Head of caudate nucleus (tissue), 42 donors: ENCODE data around the gene NCAN.
A peak's percentile ranks its signal among the peaks of the same experiment; 100 is the strongest.

Source experiments
- DNase-seq, 42 donors: peaks; one replicate each; pipeline versions ENCODE4 v3.0.0 to v3.0.0-alpha.2; 2020 to 2021; ENCODE audit warnings: mixed read lengths in 7 of 42
- intact Hi-C: fragments of 100-400 bp; cut with DNase I; formaldehyde crosslinking; loops from one replicate; pipeline ENCODE4 v1.15.0; 2022

Gene NCAN

DNA sequence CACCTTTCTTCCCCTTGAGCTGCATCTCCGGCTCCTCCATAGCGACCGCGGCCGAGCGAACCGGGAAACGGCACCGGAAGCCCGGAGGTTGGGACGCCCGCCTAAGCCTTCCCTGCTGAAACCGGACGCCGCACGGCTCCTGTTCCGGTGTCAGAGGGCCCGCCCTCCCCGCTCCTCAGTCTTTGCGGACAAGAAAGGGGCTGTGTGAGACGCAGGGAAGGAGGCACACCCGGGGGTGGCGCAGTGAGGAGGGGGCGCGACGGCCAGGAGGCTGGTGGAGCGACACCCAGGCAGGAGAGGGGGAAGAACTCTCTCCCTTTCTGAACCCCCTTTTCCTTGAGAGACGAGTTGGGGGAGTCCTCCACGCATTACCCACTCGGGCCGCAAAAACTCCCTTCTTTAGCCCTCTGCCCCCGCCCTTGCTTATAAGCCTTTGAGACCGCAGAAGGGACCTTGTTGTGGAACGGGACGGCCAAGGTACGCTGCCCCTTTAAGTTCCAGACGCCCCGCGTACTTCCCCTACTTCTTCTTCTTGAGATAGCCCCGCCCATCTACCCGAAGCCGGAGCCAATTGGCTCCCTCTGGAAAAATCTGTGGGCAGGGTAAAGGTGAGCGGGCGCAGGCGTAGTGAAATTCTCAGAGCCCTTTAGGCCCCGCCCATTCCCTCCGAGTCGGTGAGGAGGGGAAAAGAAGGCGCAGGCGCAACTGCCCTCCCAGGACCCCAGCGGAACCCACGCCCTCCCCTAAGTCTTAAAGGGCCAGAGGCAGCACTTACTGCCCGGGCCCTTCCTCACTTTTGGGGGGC lies 19.5 kb upstream of the NCAN start, which contains the start of the genes BORCS8 and RFXANK:
TSS of gene BORCS8 (minus strand) at position 75 of the 805 bp plus-strand sequence. CDS start at position 40, 35 bp downstream.
TSS of gene RFXANK (plus strand) at position 181 of the 805 bp plus-strand sequence. CDS start 1,689 bp downstream, outside the sequence.
- intact Hi-C loops: no loop called here
- DNase-seq: peak; percentile 95 to 100 (median 98)

DNA sequence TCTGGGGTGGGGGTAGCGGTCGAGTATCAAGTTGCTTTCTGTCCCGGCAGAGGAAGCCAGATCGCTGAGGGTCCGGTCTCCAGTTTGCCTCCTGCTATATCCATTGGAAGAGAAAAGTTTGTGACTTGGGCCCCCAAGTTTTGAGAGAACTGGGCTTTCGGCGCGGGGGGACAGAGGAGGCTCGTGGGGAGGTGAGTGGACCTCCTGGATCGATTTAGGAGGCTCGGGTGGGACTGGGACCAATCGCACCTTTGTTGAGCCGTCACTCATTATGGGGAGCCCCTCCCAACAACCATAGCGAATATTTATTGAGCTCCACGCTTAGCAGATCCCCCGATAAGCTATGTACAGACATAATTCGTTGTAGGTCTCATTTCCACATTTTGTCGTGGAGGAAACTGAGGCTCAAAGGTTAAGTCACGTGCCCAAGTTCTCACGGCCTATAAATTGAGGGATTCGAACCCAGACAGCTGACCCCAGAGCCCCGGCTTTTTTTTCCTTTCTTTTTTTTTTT lies 18.8 kb upstream of the NCAN start:
- intact Hi-C loops: no loop called here
- DNase-seq: no peak

DNA sequence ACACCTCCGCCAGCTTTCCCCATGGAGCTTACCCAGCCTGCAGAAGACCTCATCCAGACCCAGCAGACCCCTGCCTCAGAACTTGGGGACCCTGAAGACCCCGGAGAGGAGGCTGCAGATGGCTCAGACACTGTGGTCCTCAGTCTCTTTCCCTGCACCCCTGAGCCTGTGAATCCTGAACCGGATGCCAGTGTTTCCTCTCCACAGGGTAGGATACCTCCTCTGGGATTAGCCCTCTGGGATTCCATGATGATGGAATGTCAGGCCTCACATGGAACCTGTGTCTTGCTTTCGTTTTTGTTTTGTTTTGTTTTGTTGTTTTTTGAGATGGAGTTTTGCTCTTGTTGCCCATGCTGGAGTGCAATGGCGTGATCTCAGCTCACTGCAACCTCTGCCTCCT lies 17.8 kb upstream of the NCAN start:
- DNase-seq: no peak
- intact Hi-C loops: no loop called here

DNA sequence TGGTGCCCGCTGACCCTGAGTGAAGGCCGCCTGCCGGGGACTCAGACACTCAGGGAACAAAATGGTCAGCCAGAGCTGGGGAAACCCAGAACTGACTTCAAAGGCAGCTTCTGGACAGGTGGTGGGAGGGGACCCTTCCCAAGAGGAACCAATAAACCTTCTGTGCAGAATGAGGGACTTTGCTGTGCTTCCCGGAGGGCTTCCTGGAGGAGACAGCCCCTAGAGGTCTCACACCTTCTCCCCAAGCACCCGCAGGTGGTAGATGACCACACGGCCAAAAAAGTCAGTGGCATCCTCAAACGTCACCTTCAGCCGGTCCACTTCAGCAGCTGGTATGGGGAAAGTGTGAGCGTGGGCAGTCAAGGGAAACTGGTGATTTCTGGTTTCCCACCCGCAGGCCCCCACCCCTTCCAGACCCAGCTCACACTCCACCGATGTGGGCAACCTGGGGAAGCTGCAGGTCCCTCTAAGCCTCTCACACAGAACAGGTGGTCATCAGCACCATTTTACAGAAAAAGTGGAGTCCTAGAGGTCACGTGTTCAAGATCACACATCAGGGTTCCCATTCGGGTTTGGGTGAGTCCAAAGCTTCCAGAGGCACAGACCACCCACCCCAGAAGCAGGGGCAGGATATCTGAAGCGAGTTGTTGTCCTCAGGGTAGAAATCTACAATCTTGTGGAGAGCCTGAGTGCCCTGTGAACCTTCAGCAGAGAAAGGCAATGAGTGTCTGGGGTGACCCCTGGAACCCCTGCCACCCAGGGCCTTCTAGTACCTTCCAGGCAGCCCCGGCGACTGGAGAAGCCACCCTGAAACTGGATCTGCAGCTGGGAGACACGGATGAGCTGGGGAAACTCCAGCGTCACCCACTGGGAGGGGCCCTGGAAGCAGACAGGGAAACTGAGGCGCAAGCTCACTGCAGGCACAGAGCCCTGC lies 9.8 kb upstream of the NCAN start:
- intact Hi-C loops: no loop called here
- DNase-seq: no peak

DNA sequence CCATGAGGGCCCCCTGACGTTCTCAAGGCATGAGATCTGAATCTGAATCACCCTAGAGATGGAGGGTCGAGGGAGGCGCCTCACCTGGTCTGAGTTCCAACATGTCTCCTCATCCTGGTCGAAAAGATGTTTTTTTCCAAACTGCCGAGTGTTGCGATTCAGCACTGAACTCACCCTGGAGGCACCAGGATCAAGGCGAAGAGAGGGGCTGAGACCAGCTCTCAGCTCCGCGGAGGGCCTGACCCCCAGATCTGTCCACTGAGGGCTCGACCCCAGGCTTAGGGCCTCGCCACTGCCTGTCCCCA lies 9.1 kb upstream of the NCAN start:
- intact Hi-C loops: no loop called here
- no peak for DNase-seq

DNA sequence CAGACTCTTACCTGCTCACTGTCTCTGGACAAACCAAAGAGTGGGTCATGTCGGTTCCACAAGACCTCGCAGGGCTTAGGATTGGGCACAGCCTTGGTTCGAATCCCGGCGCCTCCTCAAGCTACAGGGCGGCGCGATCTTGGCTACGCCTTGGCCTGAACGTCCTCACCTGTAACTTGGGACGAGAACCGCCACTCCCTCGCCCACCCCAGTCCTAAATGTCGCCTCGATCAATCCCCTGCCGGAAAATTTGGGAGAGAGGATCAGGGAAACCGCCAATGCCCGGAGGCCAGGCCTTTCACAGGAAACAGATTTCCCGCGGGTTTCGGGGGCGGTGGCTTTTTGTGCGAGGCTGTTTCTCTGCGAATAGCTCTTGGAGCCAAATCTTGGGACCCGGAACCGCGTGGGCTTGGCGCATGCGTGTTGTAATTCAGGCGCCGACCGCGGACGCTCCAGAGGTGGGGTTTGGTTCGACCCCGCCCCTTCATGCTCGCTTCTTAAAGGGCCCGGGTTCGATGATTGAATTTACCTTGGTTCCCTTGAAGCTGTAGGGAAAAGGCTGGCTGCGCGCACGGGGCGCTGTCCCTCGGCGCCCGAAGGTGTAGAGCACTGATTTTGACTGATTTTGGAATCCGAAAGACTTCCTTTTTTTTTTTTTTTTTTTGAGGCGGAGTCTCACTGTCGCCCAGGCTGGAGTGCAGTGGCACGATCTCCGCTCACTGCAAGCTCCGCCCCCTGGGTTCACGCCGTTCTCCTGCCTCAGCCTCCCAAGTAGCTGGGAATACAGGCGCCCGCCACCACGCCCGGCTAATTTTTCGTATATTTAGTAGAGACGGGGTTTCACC lies 8.5 kb upstream of the NCAN start, which contains the start of gene NR2C2AP:
TSS of gene NR2C2AP (minus strand) at position 403 of the 845 bp plus-strand sequence. CDS start at position 49, 354 bp downstream.
- intact Hi-C loops: no loop called here
- peak; percentile 84 to 96 (median 93) for DNase-seq

DNA sequence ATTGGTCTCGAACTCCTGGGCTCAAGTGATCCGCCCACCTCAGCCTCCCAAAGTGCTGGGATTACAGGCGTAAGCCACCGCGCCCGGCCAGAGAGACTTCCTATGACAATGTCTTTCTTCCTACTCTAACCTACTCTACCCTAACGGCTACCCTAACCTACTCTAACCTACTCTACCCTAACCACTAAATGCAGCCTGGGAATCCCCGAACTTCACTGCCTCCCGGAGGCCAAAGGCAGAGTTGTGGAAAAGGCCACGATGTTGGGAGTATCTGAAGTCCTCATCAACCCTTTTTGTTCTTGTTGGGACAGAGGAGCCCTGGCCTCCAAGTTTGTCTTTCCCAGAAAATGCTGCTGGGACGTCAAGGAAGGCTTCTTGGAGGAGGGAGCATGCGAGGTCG lies 7.6 kb upstream of the NCAN start:
- DNase-seq: no peak
- intact Hi-C loops: no loop called here

DNA sequence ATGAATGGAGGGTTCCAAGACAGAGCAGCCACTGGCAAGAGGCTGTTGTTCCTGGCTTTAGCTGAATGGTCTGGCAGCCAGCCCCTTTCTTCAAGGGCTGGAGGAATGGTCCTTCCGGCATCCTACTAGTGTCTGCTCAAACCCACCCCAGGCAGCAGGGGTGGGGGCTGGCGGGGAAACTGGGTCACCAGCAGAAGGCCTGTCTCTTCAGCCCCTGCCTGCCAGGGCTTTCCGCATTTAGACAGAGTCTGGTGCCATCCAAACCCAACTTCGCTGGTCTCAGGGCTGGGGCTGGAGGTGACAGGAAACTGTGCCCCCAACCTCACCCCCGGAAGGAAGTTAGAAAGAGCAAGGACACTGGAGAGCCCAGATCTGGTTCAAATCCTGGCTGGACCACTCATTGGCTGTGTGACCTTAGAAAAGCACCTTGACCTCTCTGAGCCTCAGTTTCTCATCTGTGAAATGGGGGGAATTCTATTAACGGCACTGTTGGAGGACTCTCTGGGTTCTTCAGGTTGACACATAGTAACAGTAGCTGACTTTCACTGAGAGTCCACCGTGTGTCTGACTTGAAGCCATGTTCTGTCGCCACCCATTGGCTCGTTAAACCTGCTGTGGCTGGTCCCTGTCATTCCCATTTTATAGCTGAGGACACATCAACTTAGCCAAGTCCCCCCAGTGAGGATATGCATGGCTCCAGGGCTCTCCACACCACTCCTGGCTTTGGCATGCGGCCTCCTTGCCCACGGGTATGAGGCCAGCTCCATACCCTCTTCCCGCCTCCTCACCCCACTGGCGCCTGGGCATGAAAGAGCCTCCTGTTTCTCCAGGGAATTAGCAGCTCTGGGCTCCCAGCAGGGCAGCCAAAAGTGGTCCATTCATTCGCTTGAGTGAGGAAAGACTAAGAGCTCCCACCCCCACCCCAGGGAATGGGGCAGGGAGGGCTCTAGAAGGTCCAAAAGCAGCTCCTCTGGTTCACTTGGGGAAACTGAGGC lies 6.0 kb upstream of the NCAN start:
- DNase-seq: peak in 33 of 42 donors; percentile 30 to 82 (median 59)
- intact Hi-C loops: no loop called here

DNA sequence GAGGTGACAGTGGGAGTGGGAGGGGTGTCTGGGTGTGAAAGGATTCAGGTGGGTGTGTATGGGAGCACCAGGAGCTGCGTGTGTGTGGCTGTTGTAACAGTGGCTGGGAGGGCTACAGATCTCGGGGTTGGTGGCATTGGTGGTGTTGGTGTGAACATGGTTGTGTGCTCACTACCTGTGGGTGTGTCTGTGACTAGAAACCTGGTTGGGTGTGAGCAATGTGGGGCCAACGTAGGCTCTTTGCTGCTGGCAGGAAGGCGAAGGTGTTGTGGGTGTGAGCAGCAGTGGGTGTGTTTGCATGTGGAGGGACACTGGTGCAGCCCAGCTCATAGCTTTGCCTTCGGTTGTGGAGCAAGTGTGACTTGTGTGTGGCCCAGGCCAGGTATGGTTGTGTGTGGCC lies 4.8 kb upstream of the NCAN start:
- intact Hi-C loops: no loop called here
- DNase-seq: no peak

DNA sequence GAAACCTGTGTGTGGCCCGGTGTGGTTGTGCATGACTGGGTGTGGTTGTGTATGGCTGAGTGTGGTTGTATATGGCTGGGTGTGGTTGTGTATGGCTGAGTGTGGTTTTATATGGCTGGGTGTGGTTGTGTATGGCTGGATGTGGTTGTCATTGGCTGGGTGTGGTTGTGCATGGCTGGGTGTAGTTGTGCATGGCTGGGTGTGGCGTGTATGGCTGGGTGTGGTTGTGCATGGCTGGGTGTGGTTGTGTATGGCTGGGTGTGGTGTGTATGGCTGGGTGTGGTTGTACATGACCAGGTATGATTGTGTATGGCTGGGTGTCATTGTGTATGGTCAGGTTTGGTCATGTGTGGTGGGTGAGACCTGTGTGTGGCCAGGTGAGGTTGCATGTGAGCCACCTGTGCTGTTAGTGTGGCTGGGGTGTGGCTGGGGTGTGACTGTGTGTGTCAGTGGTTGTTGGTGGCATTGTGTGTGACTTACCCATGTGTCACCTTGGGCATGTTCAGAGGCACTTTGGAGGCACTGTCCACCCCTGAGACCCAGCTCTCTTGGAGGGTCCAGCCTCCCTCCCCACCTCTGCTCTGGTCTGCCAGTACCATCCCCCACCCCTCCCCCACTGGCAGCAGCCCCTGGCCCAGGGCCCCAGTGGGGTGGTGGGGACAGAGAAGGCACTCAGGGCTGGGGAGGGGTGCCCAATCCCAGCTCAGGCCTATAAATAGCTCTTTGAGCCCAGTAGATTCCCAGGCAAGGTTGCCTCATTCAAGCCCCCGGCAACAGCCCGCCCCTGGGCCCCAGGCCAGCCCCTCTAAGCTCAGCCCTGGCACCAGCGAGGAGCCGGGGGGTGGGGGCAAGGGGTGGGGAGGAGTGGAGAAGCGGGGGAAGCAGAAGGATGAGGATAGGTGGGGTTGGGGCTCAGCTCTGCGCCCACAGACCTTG lies 3.9 kb upstream of the NCAN start:
- peak in 36 of 42 donors; percentile 20 to 86 (median 57) for DNase-seq

DNA sequence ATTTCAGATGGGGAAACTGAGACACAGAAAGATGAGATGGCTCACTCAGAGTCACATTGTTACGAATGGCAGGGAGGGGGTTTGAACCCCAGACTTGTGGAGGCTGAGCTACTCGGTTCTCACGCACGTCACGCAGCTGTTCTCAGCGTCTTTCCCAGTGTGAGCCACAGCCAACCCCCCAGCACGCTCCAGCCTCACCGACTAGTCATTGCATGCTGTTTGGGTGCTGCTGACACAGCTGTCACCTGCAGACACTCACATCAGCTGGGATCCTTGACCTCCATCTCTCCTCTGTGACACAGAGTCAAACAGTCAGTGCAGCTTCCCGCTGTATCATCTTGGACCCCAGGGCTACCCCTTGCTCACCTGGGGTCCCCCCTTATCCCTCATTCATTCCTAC lies 2.4 kb upstream of the NCAN start:
- DNase-seq: no peak
- intact Hi-C loops: no loop called here

More for the DNA sequence above, 3.9 kb upstream of the NCAN start:
- intact Hi-C loops: no loop called here

DNA sequence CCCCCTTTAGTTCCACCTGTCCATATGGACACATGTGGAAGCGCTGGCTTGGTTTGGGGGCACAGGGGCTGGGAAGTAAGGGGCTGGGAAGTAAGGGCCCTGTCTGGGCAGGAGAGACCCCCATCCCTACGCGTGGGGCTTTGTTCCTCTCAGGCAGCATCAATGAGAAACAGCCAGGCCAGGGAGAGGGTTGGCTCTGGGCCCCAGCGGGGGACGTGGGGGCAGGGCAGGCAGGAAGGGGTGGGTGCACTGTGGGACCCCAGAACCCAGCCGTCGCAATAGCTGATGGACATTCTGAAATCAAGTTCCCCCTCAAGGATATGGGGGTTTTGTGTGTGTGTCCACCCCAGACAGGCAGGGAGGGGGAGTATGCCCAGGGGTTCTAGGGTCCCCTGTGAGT lies 1.2 kb downstream of the NCAN start:
- DNase-seq: no peak
- intact Hi-C loops: no loop called here

DNA sequence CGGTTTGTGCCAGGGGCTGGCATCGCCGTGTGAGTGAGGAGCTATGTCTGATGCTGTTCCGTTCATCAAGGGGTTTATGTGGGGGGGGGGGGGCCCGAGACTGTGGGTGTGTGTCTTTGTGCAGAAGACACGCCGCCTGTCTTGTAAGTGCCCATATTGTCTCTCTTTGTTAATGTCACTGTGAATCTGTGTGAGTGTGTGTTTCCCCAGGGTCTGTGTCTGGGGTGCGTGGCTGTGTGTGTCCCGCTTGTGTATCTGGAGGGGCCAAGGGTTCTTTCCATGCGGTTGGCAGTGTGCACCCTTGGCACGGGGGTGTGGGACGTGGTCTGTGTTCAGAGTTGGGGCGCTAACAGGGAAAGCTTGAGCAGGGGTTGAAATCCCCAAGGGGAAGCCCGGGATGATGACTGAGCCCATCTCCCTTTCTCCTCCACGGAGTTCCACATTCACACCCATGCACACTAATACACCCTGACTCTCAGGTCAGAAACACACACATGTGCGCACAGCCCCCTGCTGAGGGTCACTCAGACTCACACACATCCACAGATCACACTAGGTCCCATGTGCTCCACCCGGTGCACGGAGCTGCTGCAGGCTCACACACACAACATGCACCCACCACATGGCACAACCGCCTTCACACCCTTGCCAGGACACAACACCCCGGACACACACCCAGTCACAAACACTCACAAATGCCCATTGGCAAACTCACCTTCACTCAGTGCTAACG lies 1.8 kb downstream of the NCAN start:
- intact Hi-C loops: no loop called here
- DNase-seq: peak in 4 of 42 donors; percentile 18 to 62 (median 30)

DNA sequence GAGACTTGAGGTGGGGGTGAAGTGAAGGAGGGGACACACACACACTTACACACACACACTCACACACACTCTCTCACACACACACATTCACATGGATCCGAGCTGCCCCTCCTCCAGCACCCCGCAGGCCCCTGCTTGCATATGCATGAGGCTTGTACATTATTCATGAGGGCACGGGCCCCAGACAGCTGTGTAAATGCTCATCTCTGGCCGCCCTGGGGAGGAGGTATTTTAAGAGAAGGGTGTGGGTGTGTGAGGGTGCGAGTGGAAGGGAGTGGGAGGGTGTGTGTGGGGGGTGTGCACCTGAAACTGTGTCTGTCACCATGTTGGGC lies 2.4 kb downstream of the NCAN start:
- intact Hi-C loops: no loop called here
- peak in 40 of 42 donors; percentile 30 to 87 (median 66) for DNase-seq

DNA sequence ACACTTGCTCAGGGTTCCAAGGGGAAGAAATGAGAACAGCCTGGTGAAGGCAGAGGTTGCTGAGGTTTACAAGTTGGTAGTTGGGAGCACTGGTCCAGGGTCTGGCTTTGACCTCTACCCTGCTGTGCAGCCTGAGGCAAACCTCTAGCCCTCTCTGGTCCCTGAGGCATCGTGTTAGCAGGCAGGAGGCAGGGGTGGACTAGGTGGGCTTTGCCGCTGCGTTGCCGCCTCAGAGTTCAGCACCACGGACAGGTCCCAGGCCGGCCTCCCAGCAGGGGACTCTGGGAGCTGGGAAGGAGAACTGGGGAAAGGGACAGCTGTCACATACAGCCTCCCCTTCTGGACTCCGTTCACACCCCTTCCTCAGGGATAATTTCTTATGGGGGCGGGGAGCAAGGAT lies 3.1 kb downstream of the NCAN start:
- no peak for DNase-seq
- intact Hi-C loops: no loop called here

DNA sequence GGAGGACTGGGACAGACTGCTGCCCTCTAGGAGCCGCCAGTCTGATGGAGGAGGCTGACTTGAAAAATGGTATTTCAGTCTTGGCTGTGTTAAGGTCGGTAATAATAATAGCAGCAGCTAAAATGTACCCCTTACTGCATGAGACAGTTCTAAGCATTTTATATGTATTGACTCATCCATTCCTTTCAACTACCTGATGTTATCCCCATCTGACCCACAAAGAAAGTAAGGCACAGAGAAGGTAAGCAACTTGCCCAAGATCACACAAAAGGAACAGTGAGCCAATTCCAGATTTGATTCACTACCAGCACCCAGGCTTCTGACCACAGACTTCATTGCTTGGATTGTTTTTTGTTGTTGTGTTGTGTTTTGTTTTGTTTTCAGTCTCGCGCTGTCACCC lies 4.0 kb downstream of the NCAN start:
- intact Hi-C loops: no loop called here
- DNase-seq: no peak
